H1 (cell line): ENCODE measurements around the gene SND1. TPM values are rescaled to one million over a fixed set of nuclear protein-coding genes. Genes with fewer than 3 reads are reported as not detected.

Experiments
- CTCF ChIA-PET: fragments of 300-600 bp; sonication (Branson Sonifier 250); formaldehyde crosslinking; loops from one replicate; lab custom pipeline; 2021; ENCODE audit not compliant: partially characterized antibody; lab: Charles Lee
- POLR2A ChIA-PET: fragments of 300-600 bp; sonication (Branson Sonifier 250); formaldehyde crosslinking; loops from one replicate; lab custom pipeline; 2021; ENCODE audit warnings: inconsistent platforms; ENCODE audit not compliant: partially characterized antibody; lab: Charles Lee
- DNase-seq, 2 experiments: peaks; one replicate each; pipeline versions ENCODE4 v3.0.0 to v3.0.0-alpha.2; 2010 to 2022; ENCODE audit warnings: low spot score in 2 of 2, low read depth in 1 of 2, mixed read lengths in 1 of 2
- FAIRE-seq: peaks from 2 replicates; lab custom pipeline; 2011; peaks lifted over from hg19 to GRCh38; lab: Jason Lieb, UNC
- H2AFZ ChIP-seq: 2 replicates; pipeline ENCODE4 v1.8.1; 2012; ENCODE audit warnings: low read length, inconsistent platforms
- H2AK5ac ChIP-seq: 2 replicates; pipeline ENCODE4 v1.6.1; 2013; ENCODE audit warnings: low read depth, low read length
- H2BK120ac ChIP-seq: replicated peaks from 2 replicates; pipeline ENCODE3; 2013; ENCODE audit warnings: low read depth, low read length, inconsistent platforms
- H2BK12ac ChIP-seq: 2 replicates; pipeline ENCODE4 v1.6.1; 2013; ENCODE audit warnings: low read depth, low read length
- H2BK15ac ChIP-seq: 2 replicates; pipeline ENCODE4 v1.6.1; 2013; ENCODE audit warnings: low read length
- H2BK20ac ChIP-seq: 2 replicates; pipeline ENCODE4 v1.6.1; 2013; ENCODE audit warnings: low read length
- H2BK5ac ChIP-seq: 2 replicates; pipeline ENCODE4 v1.6.1; 2013; ENCODE audit warnings: low read depth, low read length
- H3K14ac ChIP-seq: 2 replicates; pipeline ENCODE4 v1.6.1; 2013; ENCODE audit warnings: inconsistent platforms; ENCODE audit not compliant: insufficient read length
- H3K18ac ChIP-seq: 2 replicates; pipeline ENCODE4 v1.6.1; 2013; ENCODE audit warnings: low read length; ENCODE audit errors: extremely low read depth
- H3K23ac ChIP-seq: 2 replicates; pipeline ENCODE4 v1.6.1; 2013; ENCODE audit warnings: inconsistent platforms; ENCODE audit not compliant: insufficient read length
- H3K23me2 ChIP-seq: 2 replicates; pipeline ENCODE4 v1.6.1; 2013; ENCODE audit warnings: low read depth, low read length
- H3K27ac ChIP-seq: 2 replicates; pipeline ENCODE4 v1.6.1; 2011; ENCODE audit warnings: low read depth, low read length, inconsistent platforms
- H3K27me3 ChIP-seq, 4 experiments: replicated peaks in 1 of 4; 1 replicate in 1 of 4; 2 replicates in 3 of 4; pipeline versions ENCODE4 v1.6.1 to v1.8.1; 2011 to 2013; ENCODE audit warnings: low read length in 3 of 4, mild to moderate bottlenecking in 3 of 4, inconsistent platforms in 2 of 4, mixed read lengths in 2 of 4, moderate library complexity in 1 of 4; ENCODE audit not compliant: control insufficient read depth in 3 of 4, insufficient read depth in 3 of 4; ENCODE audit errors: extremely low read depth in 1 of 4
- H3K36me3 ChIP-seq, 4 experiments: 2 replicates each; pipeline versions ENCODE4 v1.6.1 to v1.8.1; 2011 to 2013; ENCODE audit warnings: mild to moderate bottlenecking in 4 of 4, low read length in 3 of 4, moderate library complexity in 2 of 4, control low read depth in 1 of 4, inconsistent platforms in 1 of 4; ENCODE audit not compliant: insufficient read depth in 4 of 4, control insufficient read depth in 2 of 4
- H3K4ac ChIP-seq: replicated peaks from 2 replicates; pipeline ENCODE3; 2013; ENCODE audit warnings: low read length, low read depth, mixed read lengths, inconsistent platforms; ENCODE audit not compliant: insufficient read length
- H3K4me1 ChIP-seq, 4 experiments: replicated peaks in 1 of 4; 1 replicate in 1 of 4; 2 replicates in 3 of 4; pipeline versions ENCODE4 v1.6.1 to v1.8.1; 2011 to 2013; ENCODE audit warnings: low read length in 3 of 4, inconsistent platforms in 2 of 4, mixed read lengths in 1 of 4; ENCODE audit not compliant: insufficient read depth in 4 of 4, control insufficient read depth in 3 of 4
- H3K4me2 ChIP-seq, 2 experiments: 2 replicates each; pipeline versions ENCODE4 v1.6.1 to v1.8.1; 2011 to 2013; ENCODE audit warnings: low read depth in 2 of 2, low read length in 2 of 2, control low read depth in 1 of 2, inconsistent platforms in 1 of 2, mild to moderate bottlenecking in 1 of 2; ENCODE audit not compliant: insufficient read depth in 1 of 2
- H3K4me3 ChIP-seq, 4 experiments: fragments of 200-600, 300-600 bp in 1 of 4; sonication (generic), shearing (Covaris generic), sonication (Bioruptor Twin) in 1 of 4; 2 replicates each; pipeline versions ENCODE4 v1.5.1 to v1.8.1; 2011 to 2016; ENCODE audit warnings: low read length in 4 of 4, low read depth in 3 of 4, control low read depth in 2 of 4, inconsistent platforms in 2 of 4, mild to moderate bottlenecking in 2 of 4, mixed read lengths in 1 of 4, moderate library complexity in 1 of 4; ENCODE audit not compliant: insufficient read depth in 2 of 4; ENCODE audit errors: extremely low read depth in 1 of 4
- H3K56ac ChIP-seq: replicated peaks from 2 replicates; pipeline ENCODE3; 2013; ENCODE audit warnings: low read depth, mild to moderate bottlenecking, mixed read lengths, low read length, inconsistent platforms; ENCODE audit not compliant: insufficient read length
- H3K79me1 ChIP-seq: 2 replicates; pipeline ENCODE4 v1.6.1; 2013; ENCODE audit warnings: low read depth, low read length, control low read depth
- H3K79me2 ChIP-seq, 2 experiments: 2 replicates each; pipeline versions ENCODE4 v1.6.1 to v1.8.1; 2012 to 2013; ENCODE audit warnings: low read length in 2 of 2, mild to moderate bottlenecking in 2 of 2, inconsistent platforms in 1 of 2; ENCODE audit not compliant: insufficient read depth in 2 of 2, control insufficient read depth in 1 of 2
- H3K9ac ChIP-seq, 4 experiments: replicated peaks in 1 of 4; 1 replicate in 1 of 4; 2 replicates in 3 of 4; pipeline versions ENCODE4 v1.6.1 to v1.8.1; 2011 to 2013; ENCODE audit warnings: low read depth in 3 of 4, low read length in 3 of 4, control low read depth in 2 of 4, mild to moderate bottlenecking in 2 of 4, moderate library complexity in 2 of 4, inconsistent platforms in 1 of 4; ENCODE audit errors: extremely low read depth in 1 of 4
- H3K9me3 ChIP-seq, 2 experiments: 2 replicates each; pipeline versions ENCODE4 v1.6.1 to v1.8.1; 2012 to 2013; ENCODE audit warnings: mild to moderate bottlenecking in 2 of 2, moderate library complexity in 2 of 2, control low read depth in 1 of 2, inconsistent platforms in 1 of 2, low read depth in 1 of 2, low read length in 1 of 2, mixed read lengths in 1 of 2; ENCODE audit not compliant: insufficient read depth in 2 of 2
- H4K20me1 ChIP-seq, 2 experiments: replicated peaks in 1 of 2; 2 replicates each; pipeline versions ENCODE3 to v1.8.1; 2011 to 2013; ENCODE audit warnings: inconsistent platforms in 2 of 2, low read length in 2 of 2, mild to moderate bottlenecking in 1 of 2; ENCODE audit not compliant: insufficient read depth in 2 of 2, control insufficient read depth in 1 of 2
- H4K5ac ChIP-seq: 2 replicates; pipeline ENCODE4 v1.6.1; 2013; ENCODE audit warnings: low read length, low read depth, mixed read lengths, inconsistent platforms; ENCODE audit not compliant: insufficient read length
- H4K8ac ChIP-seq: 2 replicates; pipeline ENCODE4 v1.8.0; 2013; ENCODE audit warnings: mild to moderate bottlenecking, moderate library complexity, low read length, inconsistent platforms; ENCODE audit not compliant: insufficient read depth; ENCODE audit errors: extremely low read depth
- H4K91ac ChIP-seq: replicated peaks from 2 replicates; pipeline ENCODE3; 2013; ENCODE audit warnings: low read length, mixed read lengths, inconsistent platforms; ENCODE audit not compliant: insufficient read length
- ATF2 ChIP-seq: IDR thresholded peaks from 2 replicates; pipeline ENCODE4 v1.6.1; 2012; ENCODE audit warnings: low read length, inconsistent platforms
- CBX5 ChIP-seq: fragments of 300-800, 300-1000 bp; sonication (generic); IDR thresholded peaks from 2 replicates; pipeline ENCODE4 v1.7.1; 2016; ENCODE audit warnings: antibody characterized with exemption, low read length, low read depth
- GABPA ChIP-seq: IDR thresholded peaks from 2 replicates; pipeline ENCODE4 v1.6.1; 2011; ENCODE audit warnings: mild to moderate bottlenecking, low read length, moderate library complexity, borderline replicate concordance; ENCODE audit not compliant: insufficient read depth
- MAFK ChIP-seq: IDR thresholded peaks from 2 replicates; pipeline ENCODE4 v1.6.1; 2012; ENCODE audit warnings: low read depth, mild to moderate bottlenecking, improper control_type of control experiment, low read length
- PHF8 ChIP-seq: fragments of 200-600 bp; sonication (generic); conservative IDR thresholded peaks from 2 replicates; pipeline ENCODE4 v1.7.1; 2012; ENCODE audit warnings: low read depth, mild to moderate bottlenecking, inconsistent platforms, low read length, moderate library complexity
- POLR2A ChIP-seq, 2 experiments: IDR thresholded peaks; 1 replicate in 1 of 2; 2 replicates in 1 of 2; pipeline ENCODE4 v1.6.1; 2011; ENCODE audit warnings: low read depth in 2 of 2, low read length in 2 of 2, mild to moderate bottlenecking in 2 of 2; ENCODE audit errors: control extremely low read depth in 1 of 2
- RBBP5 ChIP-seq: IDR thresholded peaks from 2 replicates; pipeline ENCODE4 v1.7.1; 2012; ENCODE audit warnings: low read depth, mild to moderate bottlenecking, inconsistent platforms, low read length, moderate library complexity, borderline replicate concordance
- RXRA ChIP-seq: IDR thresholded peaks from 2 replicates; pipeline ENCODE4 v1.6.1; 2011; ENCODE audit warnings: low read depth, mild to moderate bottlenecking, low read length, moderate library complexity; ENCODE audit not compliant: insufficient read depth
- SIN3A ChIP-seq, 2 experiments: IDR thresholded peaks in 1 of 2; conservative IDR thresholded peaks in 1 of 2; 2 replicates each; pipeline ENCODE4 v1.6.1; 2011 to 2012; ENCODE audit warnings: low read length in 2 of 2, improper control_type of control experiment in 1 of 2, low read depth in 1 of 2, mild to moderate bottlenecking in 1 of 2
- SIRT6 ChIP-seq: IDR thresholded peaks from one replicate; pipeline ENCODE4 v1.7.1; 2012; ENCODE audit warnings: low read length, inconsistent platforms
- SP1 ChIP-seq: IDR thresholded peaks from 2 replicates; pipeline ENCODE4 v1.6.1; 2011; ENCODE audit warnings: low read depth, low read length
- SP4 ChIP-seq: IDR thresholded peaks from 2 replicates; pipeline ENCODE4 v1.6.1; 2012; ENCODE audit warnings: low read length, inconsistent platforms
- SRF ChIP-seq: IDR thresholded peaks from 2 replicates; pipeline ENCODE4 v1.6.1; 2011; ENCODE audit warnings: mild to moderate bottlenecking, low read depth, low read length, moderate library complexity
- TAF1 ChIP-seq: IDR thresholded peaks from 2 replicates; pipeline ENCODE4 v1.6.1; 2011; ENCODE audit warnings: mild to moderate bottlenecking, low read depth, low read length
- WGBS, 2 experiments: shearing (Covaris generic) in 1 of 2; methylation state at CpG; one replicate each; pipeline versions ENCODE4 v1.1.6 to v1.1.7; 2013 to 2015; ENCODE audit warnings: low lambda C conversion rate in 2 of 2, mixed read lengths in 2 of 2, inconsistent platforms in 1 of 2, low coverage in 1 of 2, missing lambda C conversion rate in 1 of 2; ENCODE audit not compliant: insufficient replicate concordance in 2 of 2, insufficient coverage in 1 of 2, insufficient read length in 1 of 2; ENCODE audit errors: extremely low coverage in 1 of 2, missing lambda C conversion rate in 1 of 2; 5-methylcytosine and 5-hydroxymethylcytosine counted together
- polyA plus RNA-seq, 7 experiments: library from polyadenylated mRNA; depleted of rRNA in 3 of 7; stranded (reverse) in 5 of 7; unstranded in 2 of 7; fragments of >200 nt in 5 of 7; fragments of 200-250 nt in 2 of 7; gene quantifications; 1 replicate in 5 of 7; 2 replicates in 1 of 7; 4 replicates in 1 of 7; pipeline versions ENCODE4 v1.2.1 to v1.2.3, GENCODE V29; 2011 to 2013; ENCODE audit warnings: missing spikeins in 2 of 7, mixed read lengths in 2 of 7
- total RNA-seq: library from RNA; stranded (reverse); fragmentation: NEBNext Ultra II Directional; extraction: Animal tissue kit (Norgen Biotek cat#: 25700); gene quantifications from 2 replicates; pipeline ENCODE4 v1.2.1, GENCODE V29; 2021

SND1 gene
- total and polyA plus RNA-seq, 2 of the 8 experiments (the other 6 are each of a cell fraction or from before 2014, with no cell fraction given), result 122 to 290 TPM

GRCh38 chr7:128007303-128007680 is 355.3 kb downstream of the SND1 start:
- H3K79me1 ChIP-seq, result no peaks in the 10 kb centered on the region; the same call in 1 of the 2 replicates
- no peak overlapping the region for H2AFZ ChIP-seq
- H3K4ac ChIP-seq, result no peak overlapping the region
- H3K18ac ChIP-seq, result no peak overlapping the region
- no peaks in the 10 kb centered on the region for H3K36me3 ChIP-seq
- H3K23me2 ChIP-seq, result no peaks in the 10 kb centered on the region
- no peak overlapping the region for H3K4me2 ChIP-seq
- H3K27ac ChIP-seq, result no peak overlapping the region
- DNase-seq (no peak), FAIRE-seq (no peak)
- 87% methylated on average over 3 of the region's 3 CpGs; no CpG with 5 or more reads in 1 of the 2 experiments for WGBS, 2 experiments
- H2BK5ac ChIP-seq, result no peak overlapping the region
- peaks cover 2 to 4% of the 10 kb centered on the region in 2 experiments for H4K20me1 ChIP-seq
- CTCF ChIA-PET, result interaction anchor here (2.1 to 4.2 kb wide), 2 partner anchors 9 to 12 kb away, joined by 5 to 24 read pairs; no protein-coding TSS in a partner anchor
- no peak overlapping the region for H3K23ac ChIP-seq
- no peak overlapping the region for H3K14ac ChIP-seq
- H4K5ac ChIP-seq, result no peak overlapping the region
- H4K91ac ChIP-seq, result no peak overlapping the region
- H3K4me3 ChIP-seq, result no peak overlapping the region
- POLR2A ChIA-PET, result no interaction called here
- no peak overlapping the region for H2AK5ac ChIP-seq
- H3K4me1 ChIP-seq, result peaks cover 1 to 5% (median 5%) of the 10 kb centered on the region in 4 experiments; a peak in 5 of 7 replicates
- H3K9me3 ChIP-seq, result no peaks in the 10 kb centered on the region
- no peak overlapping the region for H2BK12ac ChIP-seq
- no peaks in the 10 kb centered on the region for H3K79me2 ChIP-seq
- H3K27me3 ChIP-seq, result no peaks in the 10 kb centered on the region
- H3K56ac ChIP-seq, result no peak overlapping the region
- no peak overlapping the region for H2BK15ac ChIP-seq
- H2BK120ac ChIP-seq, result no peak overlapping the region
- H4K8ac ChIP-seq, result no peak overlapping the region
- no peak overlapping the region for H2BK20ac ChIP-seq
- no peak overlapping the region for H3K9ac ChIP-seq
- TF ChIP-seq TAF1 (no peak), PHF8 (no peak), CBX5 (no peak), SP4 (no peak), RBBP5 (no peak), SP1 (no peak), MAFK (no peak), RXRA (no peak), POLR2A (IDR thresholded peaks at IDR 0.05; ENCODE audit: control extremely low read depth in 1 of 2, low read depth in 2 of 2, low read length in 2 of 2) (no peak), GABPA (no peak), SIN3A (conservative IDR thresholded peaks at IDR 0.05 in 1 of 2, IDR thresholded peaks at IDR 0.05 in 1 of 2; ENCODE audit: low read depth in 1 of 2, low read length in 2 of 2) (no peak), ATF2 (no peak), SIRT6 (no peak), SRF (no peak)
